HCT116 (cell line): Measurements from ENCODE around the gene FGFR3. TPM values are rescaled to one million over a fixed set of nuclear protein-coding genes. Genes with fewer than 3 reads are reported as not detected.

Source experiments
- ATAC-seq: fragments of 200-7000 bp; cut with Tn5 transposase; 2 replicates; pipeline ENCODE4 v1.9.1; 2020; ENCODE audit warnings: mild to moderate bottlenecking, moderate library complexity
- BruUV-seq: library from RNA; stranded (reverse); fragments of 400-500 nt; replicated peaks from 2 replicates; lab custom pipeline; 2021; lab: Mats Ljungman, UMichigan
- CTCF ChIA-PET: fragments of 300-600 bp; sonication (Branson Sonifier 250); formaldehyde crosslinking; loops from one replicate; lab custom pipeline; 2021; ENCODE audit warnings: antibody characterized with exemption; lab: Charles Lee
- POLR2A ChIA-PET: fragments of 300-600, 350-600 bp; sonication (Branson Sonifier 250); formaldehyde crosslinking; loops from one replicate; lab custom pipeline; 2021; ENCODE audit warnings: antibody characterized with exemption; lab: Charles Lee
- RAD21 ChIA-PET, 2 experiments: fragments of 300-600 bp; sonication (Branson Sonifier 250); formaldehyde crosslinking; loops; one replicate each; lab custom pipeline; 2023; ENCODE audit warnings: low total read pairs in 2 of 2; ENCODE audit not compliant: uncharacterized antibody in 2 of 2, unreplicated experiment in 2 of 2, low non-redundant PET in 1 of 2; lab: Charles Lee
- DNase-seq: peaks from one replicate; pipeline ENCODE4 v3.0.0-alpha.2; 2010; ENCODE audit warnings: low read depth, low spot score
- H2AFZ ChIP-seq: fragments of 200-600 bp; shearing (Covaris generic), sonication (generic); 2 replicates; pipeline ENCODE4 v1.6.1; 2017; ENCODE audit warnings: low read depth, mixed run types, mixed read lengths, antibody characterized with exemption, low read length; ENCODE audit not compliant: poor library complexity, severe bottlenecking
- H3K27ac ChIP-seq: 2 replicates; pipeline ENCODE4 v1.5.1; 2012; ENCODE audit warnings: low read depth, low read length
- H3K27me3 ChIP-seq: fragments of 200-600 bp; sonication (generic); 2 replicates; pipeline ENCODE4 v1.6.1; 2016; ENCODE audit warnings: mixed run types, low read length, mixed read lengths; ENCODE audit not compliant: insufficient read depth
- H3K36me3 ChIP-seq, 2 experiments: fragments of 200-500 bp in 1 of 2; fragments of 200-600 bp in 1 of 2; sonication (Bioruptor generic) in 1 of 2; sonication (generic) in 1 of 2; 2 replicates each; pipeline versions ENCODE4 v1.5.1 to v1.6.1; 2014 to 2016; ENCODE audit warnings: low read length in 2 of 2, inconsistent platforms in 1 of 2, mixed read lengths in 1 of 2, mixed run types in 1 of 2; ENCODE audit not compliant: insufficient read depth in 2 of 2, control insufficient read depth in 1 of 2
- H3K4me1 ChIP-seq, 2 experiments: fragments of 200-600 bp in 1 of 2; sonication (generic) in 1 of 2; 2 replicates each; pipeline versions ENCODE4 v1.5.1 to v1.6.1; 2012 to 2017; ENCODE audit warnings: low read length in 2 of 2, inconsistent platforms in 1 of 2, mild to moderate bottlenecking in 1 of 2, mixed read lengths in 1 of 2, mixed run types in 1 of 2, moderate library complexity in 1 of 2; ENCODE audit not compliant: insufficient read depth in 2 of 2, control insufficient read depth in 1 of 2
- H3K4me2 ChIP-seq: fragments of 200-600 bp; sonication (generic); 2 replicates; pipeline ENCODE4 v1.6.1; 2017; ENCODE audit warnings: mixed run types, low read length, mixed read lengths
- H3K4me3 ChIP-seq, 2 experiments: fragments of 200-600 bp in 1 of 2; sonication (generic) in 1 of 2; replicated peaks in 1 of 2; 2 replicates each; pipeline ENCODE4 v1.5.1; 2011 to 2016; ENCODE audit warnings: low read length in 2 of 2, control low read depth in 1 of 2, low read depth in 1 of 2, mild to moderate bottlenecking in 1 of 2, mixed read lengths in 1 of 2, mixed run types in 1 of 2
- H3K79me2 ChIP-seq: fragments of 200-600 bp; sonication (generic); 2 replicates; pipeline ENCODE4 v1.6.1; 2017; ENCODE audit warnings: mild to moderate bottlenecking, mixed run types, low read length, moderate library complexity, mixed read lengths; ENCODE audit not compliant: insufficient read depth
- H3K9ac ChIP-seq: fragments of 200-600 bp; sonication (generic); 2 replicates; pipeline ENCODE4 v1.6.1; 2016; ENCODE audit warnings: low read length, mixed read lengths
- H3K9me2 ChIP-seq: fragments of 200-600 bp; sonication (generic), shearing (Covaris generic); 2 replicates; pipeline ENCODE4 v1.6.1; 2017; ENCODE audit warnings: mixed run types, mild to moderate bottlenecking, moderate library complexity; ENCODE audit not compliant: insufficient read depth
- H3K9me3 ChIP-seq, 2 experiments: fragments of 200-500 bp in 1 of 2; fragments of 200-600 bp in 1 of 2; sonication (Bioruptor generic) in 1 of 2; sonication (generic) in 1 of 2; 2 replicates each; pipeline ENCODE4 v1.6.1; 2014 to 2017; ENCODE audit warnings: low read length in 2 of 2, mixed read lengths in 2 of 2, inconsistent platforms in 1 of 2, low read depth in 1 of 2, mild to moderate bottlenecking in 1 of 2, mixed run types in 1 of 2, moderate library complexity in 1 of 2; ENCODE audit not compliant: control insufficient read depth in 1 of 2, insufficient read depth in 1 of 2
- H4K20me1 ChIP-seq: fragments of 200-600 bp; sonication (generic), shearing (Covaris generic); 2 replicates; pipeline ENCODE4 v1.6.1; 2017; ENCODE audit warnings: mixed run types, mild to moderate bottlenecking, moderate library complexity; ENCODE audit not compliant: insufficient read depth
- CEBPB ChIP-seq: IDR thresholded peaks from 2 replicates; pipeline ENCODE4 v1.6.1; 2012; ENCODE audit warnings: low read depth
- ELF1 ChIP-seq: IDR thresholded peaks from 2 replicates; pipeline ENCODE4 v1.6.1; 2012; ENCODE audit warnings: low read depth, borderline replicate concordance
- EZH2phosphoT487 ChIP-seq: fragments of 200-600 bp; IDR thresholded peaks from 2 replicates; pipeline ENCODE4 v1.6.1; 2018; ENCODE audit warnings: antibody characterized with exemption, borderline replicate concordance
- FOSL1 ChIP-seq: IDR thresholded peaks from 2 replicates; pipeline ENCODE4 v1.6.1; 2012; ENCODE audit warnings: low read depth
- POLR2A ChIP-seq: IDR thresholded peaks from 2 replicates; pipeline ENCODE4 v1.7.0; 2011; ENCODE audit warnings: borderline replicate concordance; ENCODE audit not compliant: insufficient read depth, insufficient read length; ENCODE audit errors: extremely low read depth
- POLR2AphosphoS5 ChIP-seq: IDR thresholded peaks from 2 replicates; pipeline ENCODE4 v1.6.1; 2011; ENCODE audit warnings: mild to moderate bottlenecking, low read depth, low read length, moderate library complexity
- RAD21 ChIP-seq: IDR thresholded peaks from 2 replicates; pipeline ENCODE4 v1.6.1; 2012; ENCODE audit warnings: low read depth, mild to moderate bottlenecking
- SP1 ChIP-seq: IDR thresholded peaks from 2 replicates; pipeline ENCODE4 v1.6.1; 2012; ENCODE audit warnings: low read depth
- TCF7L2 ChIP-seq: IDR thresholded peaks from 2 replicates; pipeline ENCODE4 v1.7.0; 2011; ENCODE audit warnings: borderline replicate concordance, inconsistent platforms; ENCODE audit not compliant: insufficient read depth, insufficient read length; ENCODE audit errors: extremely low read depth
- YY1 ChIP-seq: IDR thresholded peaks from 2 replicates; pipeline ENCODE4 v1.6.1; 2011; ENCODE audit warnings: low read length, low read depth, moderate library complexity, mild to moderate bottlenecking; ENCODE audit not compliant: insufficient replicate concordance; ENCODE audit errors: extremely low read depth
- ZBTB33 ChIP-seq: IDR thresholded peaks from 2 replicates; pipeline ENCODE4 v1.6.1; 2011; ENCODE audit warnings: mild to moderate bottlenecking, low read length, moderate library complexity; ENCODE audit not compliant: insufficient replicate concordance; ENCODE audit errors: extremely low read depth
- ZFX ChIP-seq: fragments of 450-650 bp; IDR thresholded peaks from 2 replicates; pipeline ENCODE4 v1.6.1; 2017
- intact Hi-C: fragments of 100-400 bp; cut with micrococcal nuclease; formaldehyde crosslinking; loops from 2 replicates; pipeline ENCODE4 v1.10.0; 2022
- total RNA-seq: library from RNA; stranded (reverse); gene quantifications from one replicate; pipeline ENCODE4 v1.2.1, GENCODE V29; 2021; ENCODE audit not compliant: unreplicated experiment
- TF ChIP-seq, protein P1 (sequence below): IDR thresholded peaks from 2 replicates; pipeline ENCODE4 v1.6.1; 2012
- TF ChIP-seq, protein P2 (sequence below), 3 experiments: fragments of 200-600 bp in 1 of 3; sonication (generic) in 1 of 3; IDR thresholded peaks in 2 of 3; conservative IDR thresholded peaks in 1 of 3; 2 replicates each; pipeline ENCODE4 v1.5.1; 2012 to 2017; ENCODE audit warnings: low read depth in 2 of 3, low read length in 2 of 3, antibody characterized with exemption in 1 of 3, borderline replicate concordance in 1 of 3, control low read depth in 1 of 3, mild to moderate bottlenecking in 1 of 3, mixed read lengths in 1 of 3, mixed run types in 1 of 3, moderate library complexity in 1 of 3; ENCODE audit not compliant: insufficient read depth in 1 of 3

FGFR3 gene
- total RNA-seq, 1 experiment from 2014 or later, result 31.7 TPM

- Histone ChIP-seq H3K9me3 (no peaks in the 10 kb centered on the region), H3K4me2 (no peak overlapping the region), H4K20me1 (no peaks in the 10 kb centered on the region), H3K9ac (no peak overlapping the region), H3K9me2 (no peaks in the 10 kb centered on the region), H3K36me3 (peaks cover 9 to 23% of the 10 kb centered on the region in 2 experiments; a peak in 3 of 4 replicates), H2AFZ (no peak overlapping the region), H3K4me3 (no peak overlapping the region), H3K27ac (no peak overlapping the region), H3K4me1 (peaks cover 0 to 5% of the 10 kb centered on the region in 2 experiments; a peak in 1 of 4 replicates), H3K79me2 (no peaks in the 10 kb centered on the region), H3K27me3 (no peaks in the 10 kb centered on the region)
- BruUV-seq, result no TSS peak
- TF ChIP-seq POLR2AphosphoS5, result no peak
- TF ChIP-seq ZFX, result no peak
- TF ChIP-seq ELF1, result no peak
- no peak for TF ChIP-seq RAD21
- TF ChIP-seq POLR2A, result no peak
- TF ChIP-seq TCF7L2, result no peak
- TF ChIP-seq CEBPB, result no peak
- no peak for DNase-seq
- intact Hi-C loops, result loop anchor here (1.0 to 5.0 kb wide), 3 partner anchors 62 to 372 kb away; no protein-coding TSS in a partner anchor
- ChIA-PET CTCF (interaction anchor here (1.0 to 5.3 kb wide), 4 partner anchors 19 to 66 kb away, joined by 6 to 43 read pairs (median 10); no protein-coding TSS in a partner anchor), RAD21 (interaction anchor here (0.6 to 2.1 kb wide), 3 partner anchors 61 to 63 kb away, joined by 5 to 8 read pairs (median 7); no protein-coding TSS in a partner anchor), POLR2A (no interaction called here)
- no peak for ATAC-seq
Observed at GRCh38 chr4:1810765-1811164, 17.7 kb downstream of the FGFR3 start.

- Histone ChIP-seq H2AFZ (no peak overlapping the region), H3K4me3 (no peak overlapping the region), H3K79me2 (no peaks in the 10 kb centered on the region), H3K9me3 (no peaks in the 10 kb centered on the region), H3K9ac (no peak overlapping the region), H3K4me1 (peaks cover 0 to 5% of the 10 kb centered on the region in 2 experiments; a peak in 1 of 4 replicates), H3K36me3 (peaks cover 9 to 34% of the 10 kb centered on the region in 2 experiments; a peak in 3 of 4 replicates), H3K9me2 (no peaks in the 10 kb centered on the region), H3K4me2 (no peak overlapping the region), H3K27ac (no peak overlapping the region), H3K27me3 (no peaks in the 10 kb centered on the region), H4K20me1 (no peaks in the 10 kb centered on the region)
- DNase-seq (no peak), ATAC-seq (no peak)
- BruUV-seq, result TSS peak; percentile 31
- POLR2A ChIA-PET, result no interaction called here
- CTCF ChIA-PET, result interaction anchor here (0.7 to 5.3 kb wide), 3 partner anchors 25 to 98 kb away, joined by 3 to 43 read pairs (median 4); no protein-coding TSS in a partner anchor
- RAD21 ChIA-PET, result no interaction called here
- intact Hi-C loops, result loop anchor here (5.0 kb wide), 2 partner anchors 85 to 370 kb away; no protein-coding TSS in a partner anchor
- TF ChIP-seq RAD21, result no peak
- TF ChIP-seq, protein P1, sequence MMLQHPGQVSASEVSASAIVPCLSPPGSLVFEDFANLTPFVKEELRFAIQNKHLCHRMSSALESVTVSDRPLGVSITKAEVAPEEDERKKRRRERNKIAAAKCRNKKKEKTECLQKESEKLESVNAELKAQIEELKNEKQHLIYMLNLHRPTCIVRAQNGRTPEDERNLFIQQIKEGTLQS, result no peak
- TF ChIP-seq POLR2A, result no peak
- no peak for TF ChIP-seq ELF1
- no peak for TF ChIP-seq FOSL1
- no peak for TF ChIP-seq POLR2AphosphoS5
- TF ChIP-seq ZBTB33, result no peak
- TF ChIP-seq EZH2phosphoT487, result no peak
- no peak for TF ChIP-seq YY1
- TF ChIP-seq SP1, result no peak
- TF ChIP-seq TCF7L2, result no peak
- TF ChIP-seq, protein P2, sequence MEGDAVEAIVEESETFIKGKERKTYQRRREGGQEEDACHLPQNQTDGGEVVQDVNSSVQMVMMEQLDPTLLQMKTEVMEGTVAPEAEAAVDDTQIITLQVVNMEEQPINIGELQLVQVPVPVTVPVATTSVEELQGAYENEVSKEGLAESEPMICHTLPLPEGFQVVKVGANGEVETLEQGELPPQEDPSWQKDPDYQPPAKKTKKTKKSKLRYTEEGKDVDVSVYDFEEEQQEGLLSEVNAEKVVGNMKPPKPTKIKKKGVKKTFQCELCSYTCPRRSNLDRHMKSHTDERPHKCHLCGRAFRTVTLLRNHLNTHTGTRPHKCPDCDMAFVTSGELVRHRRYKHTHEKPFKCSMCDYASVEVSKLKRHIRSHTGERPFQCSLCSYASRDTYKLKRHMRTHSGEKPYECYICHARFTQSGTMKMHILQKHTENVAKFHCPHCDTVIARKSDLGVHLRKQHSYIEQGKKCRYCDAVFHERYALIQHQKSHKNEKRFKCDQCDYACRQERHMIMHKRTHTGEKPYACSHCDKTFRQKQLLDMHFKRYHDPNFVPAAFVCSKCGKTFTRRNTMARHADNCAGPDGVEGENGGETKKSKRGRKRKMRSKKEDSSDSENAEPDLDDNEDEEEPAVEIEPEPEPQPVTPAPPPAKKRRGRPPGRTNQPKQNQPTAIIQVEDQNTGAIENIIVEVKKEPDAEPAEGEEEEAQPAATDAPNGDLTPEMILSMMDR (IDR thresholded peaks at IDR 0.05 in 2 of 3, conservative IDR thresholded peaks at IDR 0.05 in 1 of 3; ENCODE audit: borderline replicate concordance in 1 of 3, insufficient read depth in 1 of 3, low read depth in 2 of 3, low read length in 2 of 3), result no peak
Observed at GRCh38 chr4:1812720-1813119, 19.6 kb downstream of the FGFR3 start.
